ENCODE results near the gene SGIP1.

Gene SGIP1

DNA sequence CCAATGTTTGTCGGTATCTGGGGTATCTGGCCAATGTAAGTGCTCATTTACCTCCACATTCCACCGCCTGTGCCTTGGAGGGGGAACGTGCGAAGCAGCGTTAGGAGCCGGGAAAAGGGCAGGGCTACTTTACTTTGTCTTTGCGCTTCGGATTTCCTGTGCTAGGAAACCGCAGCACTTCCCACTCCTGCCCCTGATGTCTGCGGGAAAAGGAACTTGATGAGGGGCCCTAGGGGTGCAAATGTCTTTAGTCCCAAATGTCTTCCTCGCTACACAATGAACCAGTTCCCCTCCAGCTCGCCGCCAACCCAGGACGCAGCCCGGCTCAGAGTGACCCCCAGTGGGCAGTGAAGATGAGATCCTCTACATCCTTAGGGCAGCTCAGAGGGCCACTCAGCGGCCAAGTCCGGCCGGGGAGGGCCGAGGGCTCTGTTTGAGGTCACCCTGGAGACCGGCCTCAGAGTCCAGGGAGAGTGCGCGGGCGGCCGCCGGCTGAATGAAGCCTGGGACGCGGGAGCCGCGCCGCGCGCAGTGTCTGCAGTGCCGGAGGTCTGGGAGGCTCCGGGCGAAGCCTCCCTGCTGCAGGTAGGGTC, 218.1 kb downstream of the SGIP1 start, which contains the start of gene DYNLT5:
DYNLT5 (plus strand) TSS at position 460 of the 593 bp plus-strand sequence. CDS start 2,200 bp downstream, outside the sequence.
- Mint-ChIP-seq H3K36me3 (ENCODE audit: low read depth) (no peaks in the 10 kb centered on the region), H3K27ac (no peak within 1 kb of the TSS), H3K9me3 (no peaks in the 10 kb centered on the region), H3K4me3 (peak within 1 kb of the TSS; percentile 80), H3K27me3 (ENCODE audit: low read depth, poor library complexity) (peaks cover 33% of the 10 kb centered on the region), H3K4me1 (peaks cover 15% of the 10 kb centered on the region)
- DNase-seq, result peak; percentile 75
- TF ChIP-seq, protein P1, sequence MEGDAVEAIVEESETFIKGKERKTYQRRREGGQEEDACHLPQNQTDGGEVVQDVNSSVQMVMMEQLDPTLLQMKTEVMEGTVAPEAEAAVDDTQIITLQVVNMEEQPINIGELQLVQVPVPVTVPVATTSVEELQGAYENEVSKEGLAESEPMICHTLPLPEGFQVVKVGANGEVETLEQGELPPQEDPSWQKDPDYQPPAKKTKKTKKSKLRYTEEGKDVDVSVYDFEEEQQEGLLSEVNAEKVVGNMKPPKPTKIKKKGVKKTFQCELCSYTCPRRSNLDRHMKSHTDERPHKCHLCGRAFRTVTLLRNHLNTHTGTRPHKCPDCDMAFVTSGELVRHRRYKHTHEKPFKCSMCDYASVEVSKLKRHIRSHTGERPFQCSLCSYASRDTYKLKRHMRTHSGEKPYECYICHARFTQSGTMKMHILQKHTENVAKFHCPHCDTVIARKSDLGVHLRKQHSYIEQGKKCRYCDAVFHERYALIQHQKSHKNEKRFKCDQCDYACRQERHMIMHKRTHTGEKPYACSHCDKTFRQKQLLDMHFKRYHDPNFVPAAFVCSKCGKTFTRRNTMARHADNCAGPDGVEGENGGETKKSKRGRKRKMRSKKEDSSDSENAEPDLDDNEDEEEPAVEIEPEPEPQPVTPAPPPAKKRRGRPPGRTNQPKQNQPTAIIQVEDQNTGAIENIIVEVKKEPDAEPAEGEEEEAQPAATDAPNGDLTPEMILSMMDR (IDR thresholded peaks at IDR 0.05), result no peak

- TF ChIP-seq, protein P1 (IDR thresholded peaks at IDR 0.05), result no peak
- Mint-ChIP-seq H3K9me3 (no peaks in the 10 kb centered on the region), H3K27me3 (ENCODE audit: low read depth, poor library complexity) (peaks cover 33% of the 10 kb centered on the region), H3K27ac (no peak overlapping the region), H3K36me3 (ENCODE audit: low read depth) (no peaks in the 10 kb centered on the region), H3K4me1 (peaks cover 16% of the 10 kb centered on the region), H3K4me3 (peak overlapping the region; percentile 80)
- peak; percentile 6 for DNase-seq
Measured at GRCh38 chr1:66752671-66753371, 218.9 kb downstream of the SGIP1 start.

DNA sequence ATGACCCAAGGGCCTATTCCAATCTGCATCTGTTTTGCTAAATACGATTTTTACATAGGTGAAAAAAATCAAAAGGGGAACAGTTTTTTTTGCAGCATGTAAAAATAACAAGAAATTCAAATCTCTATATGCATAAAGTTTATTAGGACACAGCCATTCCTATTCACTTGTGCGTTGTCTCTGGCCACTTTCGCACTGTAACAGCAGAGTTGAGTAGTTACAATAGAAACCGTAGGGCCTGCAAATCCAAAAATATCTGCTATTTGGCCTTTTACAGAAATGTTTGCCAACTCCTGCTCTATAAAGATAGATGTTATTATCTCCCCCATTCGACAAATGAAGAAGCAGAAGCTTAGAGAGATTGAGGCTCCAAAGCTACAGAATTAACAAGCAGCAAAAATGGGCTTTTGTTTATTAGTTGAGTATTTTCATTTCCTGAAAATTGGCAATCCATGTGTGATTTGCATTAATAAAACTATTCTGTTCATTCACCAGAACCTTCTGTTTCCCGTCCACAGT, 223.8 kb downstream of the SGIP1 start:
- DNase-seq, result no peak
- Mint-ChIP-seq H3K4me3 (no peak overlapping the region), H3K4me1 (peaks cover 12% of the 10 kb centered on the region), H3K27me3 (ENCODE audit: low read depth, poor library complexity) (peaks cover 7% of the 10 kb centered on the region), H3K9me3 (peaks cover 11% of the 10 kb centered on the region), H3K36me3 (ENCODE audit: low read depth) (no peaks in the 10 kb centered on the region), H3K27ac (no peak overlapping the region)
- TF ChIP-seq, protein P1 (IDR thresholded peaks at IDR 0.05), result no peak

GRCh38 chr1:66758241-66758755, 224.3 kb downstream of the SGIP1 start:
- H3K27me3 Mint-ChIP-seq (ENCODE audit: low read depth, poor library complexity), result peaks cover 3% of the 10 kb centered on the region
- peaks cover 16% of the 10 kb centered on the region for H3K9me3 Mint-ChIP-seq
- H3K4me1 Mint-ChIP-seq, result peaks cover 8% of the 10 kb centered on the region
- H3K4me3 Mint-ChIP-seq, result no peak overlapping the region
- H3K27ac Mint-ChIP-seq, result no peak overlapping the region
- no peaks in the 10 kb centered on the region for H3K36me3 Mint-ChIP-seq (ENCODE audit: low read depth)
- DNase-seq, result no peak
- TF ChIP-seq, protein P1 (IDR thresholded peaks at IDR 0.05), result no peak

DNA sequence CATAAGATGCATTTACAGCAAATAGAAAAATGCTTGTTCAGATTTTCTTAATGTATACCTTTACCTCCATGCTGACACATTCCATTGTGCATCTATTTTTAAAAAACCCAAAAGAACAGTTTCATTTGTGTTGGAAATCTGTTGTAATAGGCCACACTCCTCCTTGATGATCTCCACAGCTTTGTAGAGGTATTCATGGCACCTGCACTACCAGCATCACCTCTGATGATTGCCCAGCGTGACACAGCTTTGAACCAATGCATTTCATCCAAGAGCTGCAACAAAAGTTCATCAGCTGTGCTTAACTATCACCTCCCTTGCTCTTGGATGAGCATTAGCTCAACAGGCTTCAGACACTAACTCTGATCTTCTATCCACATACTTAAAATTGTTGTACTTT, 226.6 kb downstream of the SGIP1 start:
- Mint-ChIP-seq H3K9me3 (peaks cover 20% of the 10 kb centered on the region), H3K27me3 (ENCODE audit: low read depth, poor library complexity) (peaks cover 3% of the 10 kb centered on the region), H3K27ac (no peak overlapping the region), H3K4me3 (no peak overlapping the region), H3K4me1 (peaks cover 8% of the 10 kb centered on the region), H3K36me3 (ENCODE audit: low read depth) (no peaks in the 10 kb centered on the region)
- TF ChIP-seq, protein P1 (IDR thresholded peaks at IDR 0.05), result no peak
- no peak for DNase-seq
